GM12891 (cell line): Measurements from ENCODE around the gene ABCG4.

Experiments used
- PAX5 ChIP-seq: IDR thresholded peaks from 2 replicates; pipeline ENCODE4 v1.6.1; 2011; ENCODE audit warnings: low read length, moderate library complexity, mild to moderate bottlenecking; ENCODE audit not compliant: insufficient read depth, severe bottlenecking
- POLR2A ChIP-seq: IDR thresholded peaks from 2 replicates; pipeline ENCODE4 v1.6.1; 2011; ENCODE audit warnings: low read depth, low read length, control low read depth
- POLR2AphosphoS5 ChIP-seq: IDR thresholded peaks from 2 replicates; pipeline ENCODE4 v1.6.1; 2011; ENCODE audit warnings: low read depth, low read length, control low read depth
- TAF1 ChIP-seq: IDR thresholded peaks from 2 replicates; pipeline ENCODE4 v1.6.1; 2011; ENCODE audit warnings: low read depth, low read length, control low read depth

DNA sequence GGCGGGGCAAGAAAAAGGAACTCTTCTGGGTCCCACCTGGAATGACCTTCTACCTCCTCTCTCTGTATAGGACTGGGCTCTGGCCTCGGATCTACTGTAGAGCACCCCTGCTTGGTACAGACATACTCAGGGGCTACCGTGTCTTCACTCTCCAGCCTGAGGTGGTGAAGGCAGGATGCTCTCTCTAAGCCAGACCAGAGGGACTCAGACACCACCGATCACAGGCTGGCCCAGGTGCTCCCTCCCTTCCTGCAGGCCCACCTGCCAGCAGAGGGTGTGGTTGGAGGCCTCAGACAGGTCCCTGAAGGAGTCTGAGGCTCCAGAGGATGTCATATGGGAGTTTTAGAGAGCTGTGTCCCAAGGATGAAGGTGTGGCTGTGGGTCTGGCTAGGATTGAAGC is 40.5 kb downstream of the ABCG4 start:
- TF ChIP-seq POLR2AphosphoS5 (no peak), POLR2A (no peak), PAX5 (no peak), TAF1 (no peak)
